ENCODE results near the gene NFX1.

The NFX1 gene

DNA sequence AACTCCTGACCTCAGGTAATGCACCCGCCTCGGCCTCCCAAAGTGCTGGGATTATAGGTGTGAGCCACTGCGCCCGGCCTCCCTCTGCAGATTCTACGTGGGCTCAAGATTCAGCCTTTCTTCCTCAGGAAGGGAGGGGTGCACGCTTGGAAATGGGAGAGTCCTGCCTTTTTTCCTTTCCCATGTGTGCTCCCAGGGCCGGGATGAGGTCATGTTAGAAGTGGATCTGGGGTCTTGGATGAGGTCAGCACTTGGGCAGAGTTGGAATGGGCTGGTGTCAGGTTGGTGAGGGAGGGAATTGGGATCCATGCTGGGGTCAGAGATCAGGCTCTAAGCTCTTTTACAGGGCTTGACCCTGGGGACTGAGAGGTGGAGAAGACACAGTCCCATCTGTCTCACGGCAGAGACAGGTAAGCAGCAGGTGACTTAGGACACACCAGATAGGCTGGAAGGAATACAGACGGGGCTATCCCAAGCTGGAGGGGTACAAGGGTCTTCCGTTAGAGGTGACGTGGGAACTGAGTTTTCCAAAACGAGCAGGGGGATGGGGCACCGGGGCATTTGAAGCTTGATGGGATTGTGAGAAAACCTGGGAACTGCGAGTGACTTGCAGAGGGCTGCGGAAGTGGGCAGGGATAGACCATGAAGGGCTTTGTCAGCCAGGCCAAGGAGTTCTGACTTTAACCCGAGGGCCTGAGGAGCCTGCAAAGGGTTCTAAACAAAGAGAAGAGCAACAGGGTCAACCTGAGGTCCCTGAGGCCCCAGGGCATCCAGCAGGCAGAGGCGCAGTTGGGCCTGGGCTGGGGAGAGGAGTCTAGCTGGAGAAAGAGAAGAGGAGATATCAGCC lies 113.8 kb downstream of the NFX1 start:
- Histone ChIP-seq H4K8ac (ENCODE audit: low read depth, low read length) (no peak overlapping the region), H3K79me2 (ENCODE audit: control insufficient read depth, insufficient read depth, low read length) (no peaks in the 10 kb centered on the region), H3K79me1 (ENCODE audit: low read length) (no peaks in the 10 kb centered on the region)

GRCh38 chr9:33404788-33405362 lies 114.6 kb downstream of the NFX1 start:
- Histone ChIP-seq H3K18ac (ENCODE audit: low read length) (no peak overlapping the region), H4K8ac (ENCODE audit: low read depth, low read length) (no peak overlapping the region), H2BK5ac (ENCODE audit: low read length) (no peak overlapping the region), H3K36me3 (ENCODE audit: control insufficient read depth, insufficient read depth, low read length) (no peaks in the 10 kb centered on the region), H3K4me3 (ENCODE audit: low read length) (no peak overlapping the region), H3K27ac (ENCODE audit: low read depth, low read length) (no peak overlapping the region), H3K27me3 (ENCODE audit: insufficient read depth, low read length, poor library complexity) (no peaks in the 10 kb centered on the region), H3K23ac (ENCODE audit: low read length) (no peak overlapping the region), H4K5ac (ENCODE audit: low read length) (no peak overlapping the region), H3K4ac (ENCODE audit: low read depth, low read length) (no peak overlapping the region), H2AK5ac (ENCODE audit: low read length) (no peak overlapping the region), H3K79me1 (ENCODE audit: low read length) (no peaks in the 10 kb centered on the region), H3K4me1 (ENCODE audit: control insufficient read depth, low read depth, low read length) (no peaks in the 10 kb centered on the region), H3K4me2 (ENCODE audit: low read length) (no peak overlapping the region), H3K79me2 (ENCODE audit: control insufficient read depth, insufficient read depth, low read length) (no peaks in the 10 kb centered on the region), H3K56ac (ENCODE audit: low read length) (no peak overlapping the region), H2BK15ac (replicated peaks; ENCODE audit: low read depth) (no peak overlapping the region), H2BK120ac (ENCODE audit: low read depth, low read length) (no peak overlapping the region), H3K9ac (ENCODE audit: low read length) (no peak overlapping the region)
- WGBS (ENCODE audit: extremely low coverage, insufficient coverage, low lambda C conversion rate) = no CpG with 5 or more reads among the region's 4 CpGs
- DNase-seq = no peak

More for the DNA sequence above, 113.8 kb downstream of the NFX1 start:
- H3K4me2 ChIP-seq (ENCODE audit: low read length) = no peak overlapping the region
- H4K5ac ChIP-seq (ENCODE audit: low read length) = no peak overlapping the region
- DNase-seq = no peak
- no CpG with 5 or more reads among the region's 17 CpGs for WGBS (ENCODE audit: extremely low coverage, insufficient coverage, low lambda C conversion rate)
- no peak overlapping the region for H2AK5ac ChIP-seq (ENCODE audit: low read length)
- H3K4me3 ChIP-seq (ENCODE audit: low read length) = no peak overlapping the region
- H3K18ac ChIP-seq (ENCODE audit: low read length) = no peak overlapping the region
- no peak overlapping the region for H3K56ac ChIP-seq (ENCODE audit: low read length)
- no peak overlapping the region for H2BK5ac ChIP-seq (ENCODE audit: low read length)
- no peak overlapping the region for H2BK15ac ChIP-seq (replicated peaks; ENCODE audit: low read depth)
- no peak overlapping the region for H3K4ac ChIP-seq (ENCODE audit: low read depth, low read length)
- no peak overlapping the region for H3K9ac ChIP-seq (ENCODE audit: low read length)
- H3K23ac ChIP-seq (ENCODE audit: low read length) = no peak overlapping the region
- no peaks in the 10 kb centered on the region for H3K36me3 ChIP-seq (ENCODE audit: control insufficient read depth, insufficient read depth, low read length)
- no peaks in the 10 kb centered on the region for H3K27me3 ChIP-seq (ENCODE audit: insufficient read depth, low read length, poor library complexity)
- no peak overlapping the region for H2BK120ac ChIP-seq (ENCODE audit: low read depth, low read length)
- H3K4me1 ChIP-seq (ENCODE audit: control insufficient read depth, low read depth, low read length) = no peaks in the 10 kb centered on the region
- H3K27ac ChIP-seq (ENCODE audit: low read depth, low read length) = no peak overlapping the region

DNA sequence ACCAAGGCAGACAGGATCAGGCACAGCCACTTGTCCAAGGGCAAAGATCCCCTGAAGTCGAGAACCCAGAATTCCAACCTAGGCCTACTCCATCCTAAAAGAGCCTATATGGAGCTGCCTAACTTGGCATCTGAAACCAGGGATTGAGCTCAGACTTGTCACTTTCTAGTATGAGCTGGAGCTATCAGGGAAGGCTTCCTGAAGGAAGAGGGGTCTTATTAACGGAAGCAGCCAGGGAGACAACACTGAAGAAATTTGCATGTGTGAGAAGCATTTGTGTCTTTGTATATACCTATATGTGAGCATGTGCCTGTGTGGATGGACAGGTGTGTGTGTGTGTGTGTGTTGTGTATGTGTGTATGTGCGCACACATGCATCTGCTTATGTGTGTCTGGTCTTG lies 116.7 kb downstream of the NFX1 start:
- Histone ChIP-seq H3K4me1 (ENCODE audit: control insufficient read depth, low read depth, low read length) (no peaks in the 10 kb centered on the region), H4K5ac (ENCODE audit: low read length) (no peak overlapping the region), H2BK15ac (replicated peaks; ENCODE audit: low read depth) (no peak overlapping the region), H3K36me3 (ENCODE audit: control insufficient read depth, insufficient read depth, low read length) (no peaks in the 10 kb centered on the region), H2BK5ac (ENCODE audit: low read length) (no peak overlapping the region), H3K9ac (ENCODE audit: low read length) (no peak overlapping the region), H3K79me1 (ENCODE audit: low read length) (no peaks in the 10 kb centered on the region), H3K23ac (ENCODE audit: low read length) (no peak overlapping the region), H3K79me2 (ENCODE audit: control insufficient read depth, insufficient read depth, low read length) (no peaks in the 10 kb centered on the region), H2BK120ac (ENCODE audit: low read depth, low read length) (no peak overlapping the region), H3K27ac (ENCODE audit: low read depth, low read length) (no peak overlapping the region), H3K27me3 (ENCODE audit: insufficient read depth, low read length, poor library complexity) (no peaks in the 10 kb centered on the region), H4K8ac (ENCODE audit: low read depth, low read length) (no peak overlapping the region), H3K56ac (ENCODE audit: low read length) (no peak overlapping the region), H3K4ac (ENCODE audit: low read depth, low read length) (no peak overlapping the region), H3K18ac (ENCODE audit: low read length) (no peak overlapping the region), H3K4me3 (ENCODE audit: low read length) (no peak overlapping the region), H2AK5ac (ENCODE audit: low read length) (no peak overlapping the region), H3K4me2 (ENCODE audit: low read length) (no peak overlapping the region)
- no peak for DNase-seq
- no CpG with 5 or more reads among the region's 3 CpGs for whole genome bisulfite sequencing (ENCODE audit: extremely low coverage, insufficient coverage, low lambda C conversion rate)

DNA sequence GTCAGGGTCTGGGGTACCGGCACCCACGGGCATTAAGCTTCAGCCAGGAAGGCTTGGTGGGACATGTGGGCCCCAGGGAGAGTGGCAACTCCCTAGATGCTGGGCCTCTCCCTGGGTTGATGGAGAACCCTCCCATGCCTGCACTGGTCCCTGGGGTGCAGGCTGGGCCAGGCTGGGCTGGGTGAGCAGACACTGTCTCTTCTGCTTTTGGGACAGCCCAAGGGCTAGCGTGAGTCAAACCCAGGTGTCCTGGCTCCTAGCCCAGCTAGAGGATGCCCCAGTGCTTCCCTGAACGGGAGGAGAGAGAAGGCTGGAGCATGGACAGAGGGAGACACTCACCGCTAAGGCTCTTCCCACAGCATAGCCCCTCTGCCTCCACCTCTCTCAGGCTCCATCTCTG lies 117.8 kb downstream of the NFX1 start:
- H3K9ac ChIP-seq (ENCODE audit: low read length) = no peak overlapping the region
- no peak overlapping the region for H4K5ac ChIP-seq (ENCODE audit: low read length)
- no peaks in the 10 kb centered on the region for H3K36me3 ChIP-seq (ENCODE audit: control insufficient read depth, insufficient read depth, low read length)
- H3K27ac ChIP-seq (ENCODE audit: low read depth, low read length) = no peak overlapping the region
- no CpG with 5 or more reads among the region's 5 CpGs for WGBS (ENCODE audit: extremely low coverage, insufficient coverage, low lambda C conversion rate)
- no peak for DNase-seq
- no peaks in the 10 kb centered on the region for H3K27me3 ChIP-seq (ENCODE audit: insufficient read depth, low read length, poor library complexity)
- no peak overlapping the region for H3K23ac ChIP-seq (ENCODE audit: low read length)
- H2AK5ac ChIP-seq (ENCODE audit: low read length) = no peak overlapping the region
- no peak overlapping the region for H2BK5ac ChIP-seq (ENCODE audit: low read length)
- no peak overlapping the region for H4K8ac ChIP-seq (ENCODE audit: low read depth, low read length)
- no peak overlapping the region for H3K4me2 ChIP-seq (ENCODE audit: low read length)
- H3K18ac ChIP-seq (ENCODE audit: low read length) = no peak overlapping the region
- H2BK120ac ChIP-seq (ENCODE audit: low read depth, low read length) = no peak overlapping the region
- no peaks in the 10 kb centered on the region for H3K79me2 ChIP-seq (ENCODE audit: control insufficient read depth, insufficient read depth, low read length)
- no peaks in the 10 kb centered on the region for H3K4me1 ChIP-seq (ENCODE audit: control insufficient read depth, low read depth, low read length)
- H3K4ac ChIP-seq (ENCODE audit: low read depth, low read length) = no peak overlapping the region
- H3K4me3 ChIP-seq (ENCODE audit: low read length) = no peak overlapping the region
- no peak overlapping the region for H3K56ac ChIP-seq (ENCODE audit: low read length)
- H2BK15ac ChIP-seq (replicated peaks; ENCODE audit: low read depth) = no peak overlapping the region
- no peaks in the 10 kb centered on the region for H3K79me1 ChIP-seq (ENCODE audit: low read length)

DNA sequence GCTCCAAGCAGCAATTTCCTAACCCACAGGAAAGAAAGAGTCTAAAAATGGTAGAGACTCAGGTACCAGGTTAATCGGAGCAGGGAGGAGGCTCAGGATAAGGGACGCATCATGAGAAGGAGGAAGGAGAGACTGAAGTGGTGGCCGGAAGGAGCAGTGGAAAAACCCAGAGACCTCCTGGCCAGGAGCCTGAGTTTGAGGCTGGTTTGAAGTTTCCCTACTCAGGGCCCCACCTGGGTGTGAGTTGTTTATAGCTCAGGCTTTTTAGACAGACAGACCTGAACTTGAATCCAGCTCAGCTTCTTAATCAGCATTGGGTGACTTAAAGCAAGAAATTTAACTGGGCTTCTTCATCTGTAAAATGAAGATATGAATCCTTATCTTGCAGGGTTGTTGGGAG lies 124.0 kb downstream of the NFX1 start:
- H3K27me3 ChIP-seq (ENCODE audit: insufficient read depth, low read length, poor library complexity) = no peaks in the 10 kb centered on the region
- H3K27ac ChIP-seq (ENCODE audit: low read depth, low read length) = no peak overlapping the region
- no peak overlapping the region for H4K8ac ChIP-seq (ENCODE audit: low read depth, low read length)
- H3K18ac ChIP-seq (ENCODE audit: low read length) = no peak overlapping the region
- no peak overlapping the region for H3K56ac ChIP-seq (ENCODE audit: low read length)
- peaks cover 3% of the 10 kb centered on the region for H3K4me1 ChIP-seq (ENCODE audit: control insufficient read depth, low read depth, low read length)
- H2BK120ac ChIP-seq (ENCODE audit: low read depth, low read length) = no peak overlapping the region
- H2AK5ac ChIP-seq (ENCODE audit: low read length) = no peak overlapping the region
- H3K79me1 ChIP-seq (ENCODE audit: low read length) = no peaks in the 10 kb centered on the region
- H3K79me2 ChIP-seq (ENCODE audit: control insufficient read depth, insufficient read depth, low read length) = no peaks in the 10 kb centered on the region
- no peak overlapping the region for H2BK15ac ChIP-seq (replicated peaks; ENCODE audit: low read depth)
- no CpG with 5 or more reads among the region's 3 CpGs for WGBS (ENCODE audit: extremely low coverage, insufficient coverage, low lambda C conversion rate)
- H3K23ac ChIP-seq (ENCODE audit: low read length) = no peak overlapping the region
- H3K4me3 ChIP-seq (ENCODE audit: low read length) = no peak overlapping the region
- no peak overlapping the region for H3K9ac ChIP-seq (ENCODE audit: low read length)
- no peak for DNase-seq
- no peak overlapping the region for H3K4me2 ChIP-seq (ENCODE audit: low read length)
- no peak overlapping the region for H3K4ac ChIP-seq (ENCODE audit: low read depth, low read length)
- no peak overlapping the region for H4K5ac ChIP-seq (ENCODE audit: low read length)
- H3K36me3 ChIP-seq (ENCODE audit: control insufficient read depth, insufficient read depth, low read length) = no peaks in the 10 kb centered on the region
- no peak overlapping the region for H2BK5ac ChIP-seq (ENCODE audit: low read length)

All from mesendoderm (in vitro differentiated cells).